Lung microvascular endothelial cell (primary cell): ENCODE results near the gene PYCR2. TPM values are rescaled to one million over a fixed set of nuclear protein-coding genes. Genes with fewer than 3 reads are reported as not detected.
"Not testable (repeated sequence)": the region's sequence is repeated elsewhere in the genome, so short reads cannot be mapped to it uniquely, and the experiment has no call there.

Experiments
- DNase-seq, 2 donors: peaks; one replicate each; pipeline versions ENCODE4 v3.0.0 to v3.0.0-alpha.2; 2010; ENCODE audit warnings: low read depth in 2 of 2
- total RNA-seq: library from RNA; depleted of rRNA; stranded (reverse); fragments of >200 nt; gene quantifications from 2 replicates; pipeline ENCODE4 v1.2.1, GENCODE V29; 2014

The PYCR2 gene
- total RNA-seq, 1 donor from 2014 or later: 31.5 TPM

GRCh38 chr1:225942574-225942973 lies 18.5 kb upstream of the PYCR2 start:
- DNase-seq: peak; percentile 70 to 93

GRCh38 chr1:225941942-225942222 lies 17.8 kb upstream of the PYCR2 start:
- DNase-seq: no peak

DNA sequence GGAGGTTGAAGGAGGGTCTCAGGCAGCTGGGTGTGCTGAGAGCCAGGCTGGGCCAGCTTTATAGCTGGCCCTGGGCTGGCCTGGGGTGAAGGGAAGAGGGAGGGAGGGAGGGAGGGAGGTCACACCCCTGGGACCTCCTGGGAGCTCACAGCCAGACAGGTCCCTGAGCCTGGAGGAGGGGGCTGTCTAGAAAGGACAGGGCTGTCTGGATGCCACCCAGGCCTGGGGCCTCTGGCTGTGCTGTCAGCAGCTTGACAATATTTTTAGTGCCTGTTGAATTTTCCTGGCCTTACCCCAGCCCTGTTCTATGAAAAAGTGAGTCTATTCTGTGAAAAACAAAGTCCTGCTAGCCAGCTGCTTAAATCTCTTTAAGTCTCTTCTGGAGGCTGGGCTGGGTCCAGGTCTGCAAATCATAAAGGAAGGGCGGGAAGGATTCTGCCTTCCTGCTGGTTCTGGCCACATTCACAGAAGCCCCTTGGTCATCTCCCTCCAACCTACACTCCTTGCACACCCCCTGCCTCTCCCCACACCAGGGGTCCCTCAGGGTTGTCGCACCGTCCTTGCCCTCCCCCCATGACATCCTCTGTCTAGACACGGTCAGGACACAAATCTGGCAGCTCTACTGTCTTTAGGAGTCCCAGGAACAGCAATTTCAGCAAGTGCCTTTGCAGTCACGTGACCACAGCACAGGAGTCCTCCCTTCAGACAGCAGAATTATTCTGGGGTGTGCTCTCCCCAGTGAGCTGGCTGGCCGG lies 17.3 kb upstream of the PYCR2 start, which contains the start of gene LEFTY2:
Gene LEFTY2 (minus strand): TSS at position 34 of the 755 bp plus-strand sequence. CDS start 80 bp downstream, outside the sequence.
- no peak for DNase-seq

DNA sequence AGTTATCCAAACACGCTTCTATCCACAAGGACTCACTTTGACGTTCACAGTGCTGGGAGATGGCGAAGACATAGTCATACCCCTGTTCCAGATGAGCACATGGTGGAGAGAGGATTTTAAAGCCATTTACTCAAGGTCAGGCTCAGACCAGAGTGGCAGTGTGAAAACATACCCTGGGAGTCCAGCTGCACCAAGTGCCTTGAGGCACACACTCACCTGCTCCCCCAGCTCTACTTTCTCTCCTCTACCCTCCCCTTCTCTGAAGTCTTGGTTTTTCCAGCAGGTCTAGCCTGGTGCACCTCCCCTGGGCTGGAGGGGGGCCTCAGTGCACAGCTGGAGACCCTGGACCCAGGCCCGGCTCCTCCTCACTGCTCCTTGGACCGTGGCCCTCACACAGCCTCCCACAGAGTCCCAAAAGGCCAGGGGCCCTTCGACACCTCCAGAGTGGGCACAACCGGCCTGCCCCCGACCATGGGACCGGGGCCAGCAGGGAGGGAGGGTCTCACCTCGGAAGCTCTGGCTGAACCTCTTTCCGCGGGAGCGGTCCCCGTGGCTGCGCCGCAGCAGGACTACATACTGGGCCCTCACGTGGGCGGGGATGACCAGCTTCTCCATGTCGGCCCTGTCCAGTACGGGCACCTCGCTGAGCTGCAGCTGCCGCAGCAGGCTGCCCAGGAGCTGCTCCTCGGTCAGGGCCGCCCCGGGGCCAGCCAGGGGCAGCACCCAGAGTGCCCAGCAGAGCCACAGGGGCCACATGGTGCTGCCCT lies 16.5 kb upstream of the PYCR2 start:
- DNase-seq: no peak

- not testable (repeated sequence) for DNase-seq
These were observed 15.9 kb upstream of the PYCR2 start for GRCh38 chr1:225939939-225940310.

DNA sequence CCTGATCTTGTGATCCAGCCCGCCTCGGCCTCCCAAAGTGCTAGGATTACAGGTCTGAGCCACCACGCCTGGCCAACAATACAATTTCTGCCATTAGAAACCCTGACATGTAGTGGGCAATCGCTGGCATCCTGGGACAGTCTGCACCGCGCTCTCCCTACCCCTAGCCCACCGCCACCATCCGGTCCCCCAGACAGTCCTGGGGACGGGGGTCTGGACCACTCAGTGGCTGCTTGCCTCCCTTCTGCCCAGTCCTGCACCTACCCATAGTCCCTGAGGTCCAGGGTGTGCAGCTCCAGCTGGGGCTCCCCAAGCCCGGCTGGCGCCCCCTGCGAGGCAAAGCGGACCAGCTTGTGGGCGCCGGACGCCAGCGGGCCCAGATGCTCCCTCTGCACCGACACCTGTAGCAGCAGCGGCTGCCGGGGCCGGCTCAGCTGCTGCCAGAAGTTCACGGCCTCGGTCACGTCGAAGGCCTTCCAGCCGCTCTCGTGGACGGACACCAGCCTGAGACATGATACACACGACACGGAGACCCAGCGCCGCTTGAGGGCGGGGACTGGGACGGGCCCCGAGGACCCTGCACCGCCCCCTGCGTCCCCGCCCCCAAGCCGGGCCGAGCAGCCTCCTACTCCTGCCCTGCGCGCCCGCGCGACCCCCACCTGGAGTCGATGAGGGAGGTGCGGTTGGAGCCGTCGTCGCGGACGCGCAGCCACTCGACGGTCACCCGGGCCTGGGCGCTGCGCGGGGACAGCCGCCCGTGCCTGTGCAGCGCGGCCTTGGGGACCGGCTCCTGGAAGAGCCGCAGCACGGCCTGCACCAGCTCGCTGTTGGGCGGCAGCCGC lies 15.3 kb upstream of the PYCR2 start:
- DNase-seq: not testable (repeated sequence)

DNA sequence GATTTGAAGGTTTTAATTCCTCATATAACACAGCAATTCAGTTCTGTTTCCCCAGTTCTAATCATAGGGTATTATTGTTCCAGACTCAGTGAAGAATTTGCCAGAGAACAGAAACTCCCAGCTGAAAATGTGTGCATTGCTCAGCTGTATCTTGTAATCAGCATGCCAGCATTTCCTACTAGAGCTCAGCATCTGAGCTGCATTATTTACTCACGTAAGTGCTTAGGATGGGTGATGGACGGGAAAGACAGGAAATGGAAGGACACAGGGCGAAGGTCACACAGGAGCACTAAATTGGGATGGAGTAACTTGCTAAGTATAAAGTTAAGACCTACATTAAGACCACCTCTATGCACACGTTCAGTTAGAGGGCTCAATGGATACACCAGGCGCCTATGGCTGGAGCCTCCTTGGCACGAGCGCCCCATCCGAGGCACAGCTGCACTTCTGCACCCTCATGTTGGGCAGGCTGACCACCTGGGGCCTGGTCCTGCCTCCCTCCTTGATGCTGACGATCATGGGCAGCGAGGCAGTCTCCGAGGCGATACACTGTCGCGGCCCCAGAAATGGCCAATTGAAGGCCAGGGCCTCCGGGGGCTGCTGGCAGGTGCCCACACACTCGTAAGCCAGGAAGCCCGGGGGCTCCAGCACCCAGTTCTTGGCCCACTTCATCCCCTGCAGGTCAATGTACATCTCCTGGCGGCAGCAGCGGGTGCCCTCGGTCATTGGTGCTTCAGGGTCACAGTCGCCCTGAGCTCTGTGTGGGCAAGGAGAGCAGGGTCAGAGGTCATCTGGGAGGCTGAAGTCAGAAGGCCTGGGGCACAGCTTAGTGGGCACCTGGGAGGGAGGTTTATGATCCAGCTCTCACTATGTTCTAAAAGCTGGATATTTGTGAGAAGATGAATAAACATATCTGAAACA lies 13.3 kb upstream of the PYCR2 start:
- DNase-seq: no peak

- DNase-seq: no peak
These were observed 12.5 kb upstream of the PYCR2 start for GRCh38 chr1:225936523-225936922.

DNA sequence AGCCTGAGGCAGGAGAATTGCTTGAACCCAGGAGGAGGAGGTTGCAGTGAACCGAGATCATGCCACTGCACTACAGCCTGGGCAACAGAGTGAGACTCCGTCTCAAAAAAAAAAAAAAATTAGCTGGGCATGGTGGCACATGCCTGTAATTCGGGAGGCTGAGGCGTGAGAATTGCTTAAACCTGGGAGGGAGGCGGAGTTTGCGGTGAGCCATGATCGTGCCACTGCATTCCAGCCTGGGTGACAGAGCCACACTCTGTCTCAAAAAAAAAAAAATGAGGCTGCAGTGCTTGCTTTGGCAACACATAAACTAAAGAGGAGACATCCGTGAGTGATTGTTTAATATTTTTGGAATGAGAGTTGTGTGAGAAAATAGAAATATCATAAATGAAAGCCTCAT lies 12.0 kb upstream of the PYCR2 start:
- DNase-seq: not testable (repeated sequence)

- DNase-seq: no peak
These were observed 10.7 kb upstream of the PYCR2 start for GRCh38 chr1:225934711-225935110.

- DNase-seq: peak in 1 of 2 donors; percentile 37
These were observed 9.0 kb upstream of the PYCR2 start for GRCh38 chr1:225933072-225933471.

DNA sequence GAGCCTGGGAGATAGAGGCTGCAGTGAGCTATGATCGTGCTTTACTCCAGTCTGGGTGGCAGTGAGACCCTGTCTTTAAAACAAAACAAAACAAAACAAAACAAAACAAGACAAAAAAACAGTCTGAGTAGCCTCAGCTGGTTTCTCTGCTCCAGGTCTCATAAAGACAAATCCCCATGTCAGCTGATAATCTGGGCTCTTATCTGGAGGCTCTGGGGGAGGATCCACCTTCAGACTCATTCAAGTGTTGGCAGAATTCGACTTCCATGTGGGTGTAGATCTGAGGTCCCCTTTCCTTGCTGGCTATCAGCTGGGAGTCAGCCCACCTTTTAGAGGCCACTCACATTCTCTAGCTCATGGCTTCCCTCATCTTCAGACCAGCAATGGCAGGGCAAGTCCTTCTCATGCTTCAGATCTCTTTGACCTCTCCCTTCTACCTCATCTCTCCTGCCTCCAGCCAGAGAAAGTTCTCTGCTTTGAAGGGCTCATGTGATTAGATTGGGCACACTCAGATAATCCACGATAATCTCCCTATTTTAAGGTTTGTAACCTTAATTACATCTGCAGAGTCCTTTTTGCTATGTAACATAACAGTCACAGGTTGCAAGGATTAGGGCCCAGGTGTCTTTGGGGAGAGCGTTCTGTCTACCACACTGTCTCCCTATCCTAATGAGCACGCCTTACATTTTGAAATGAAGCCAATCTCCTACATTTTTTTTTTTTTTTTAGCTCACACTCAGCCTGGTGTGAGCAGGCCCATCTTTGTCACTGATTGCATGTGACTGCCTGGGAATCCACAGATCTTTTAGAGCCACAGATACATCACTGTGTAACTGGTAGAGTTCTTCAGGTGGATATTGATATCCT lies 7.5 kb upstream of the PYCR2 start:
- DNase-seq: no peak

- no peak for DNase-seq
These were observed 6.5 kb upstream of the PYCR2 start for GRCh38 chr1:225930566-225930965.

DNA sequence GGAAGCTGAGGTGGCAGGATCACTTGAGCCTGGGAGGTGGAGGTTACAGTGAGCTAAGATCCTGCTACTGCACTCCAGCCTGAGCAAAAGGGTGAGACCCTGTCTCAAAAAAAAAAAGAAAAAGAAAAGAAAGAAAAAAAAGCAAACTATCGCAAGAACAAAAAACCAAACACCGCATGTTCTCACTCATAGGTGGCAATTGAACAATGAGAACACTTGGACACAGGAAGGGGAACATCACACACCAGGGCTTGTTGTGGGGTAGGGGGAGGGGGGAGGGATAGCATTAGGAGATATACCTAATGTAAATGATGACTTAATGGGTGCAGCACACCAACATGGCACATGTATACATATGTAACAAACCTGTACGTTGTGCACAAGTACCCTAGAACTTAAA lies 5.4 kb upstream of the PYCR2 start:
- not testable (repeated sequence) for DNase-seq

DNA sequence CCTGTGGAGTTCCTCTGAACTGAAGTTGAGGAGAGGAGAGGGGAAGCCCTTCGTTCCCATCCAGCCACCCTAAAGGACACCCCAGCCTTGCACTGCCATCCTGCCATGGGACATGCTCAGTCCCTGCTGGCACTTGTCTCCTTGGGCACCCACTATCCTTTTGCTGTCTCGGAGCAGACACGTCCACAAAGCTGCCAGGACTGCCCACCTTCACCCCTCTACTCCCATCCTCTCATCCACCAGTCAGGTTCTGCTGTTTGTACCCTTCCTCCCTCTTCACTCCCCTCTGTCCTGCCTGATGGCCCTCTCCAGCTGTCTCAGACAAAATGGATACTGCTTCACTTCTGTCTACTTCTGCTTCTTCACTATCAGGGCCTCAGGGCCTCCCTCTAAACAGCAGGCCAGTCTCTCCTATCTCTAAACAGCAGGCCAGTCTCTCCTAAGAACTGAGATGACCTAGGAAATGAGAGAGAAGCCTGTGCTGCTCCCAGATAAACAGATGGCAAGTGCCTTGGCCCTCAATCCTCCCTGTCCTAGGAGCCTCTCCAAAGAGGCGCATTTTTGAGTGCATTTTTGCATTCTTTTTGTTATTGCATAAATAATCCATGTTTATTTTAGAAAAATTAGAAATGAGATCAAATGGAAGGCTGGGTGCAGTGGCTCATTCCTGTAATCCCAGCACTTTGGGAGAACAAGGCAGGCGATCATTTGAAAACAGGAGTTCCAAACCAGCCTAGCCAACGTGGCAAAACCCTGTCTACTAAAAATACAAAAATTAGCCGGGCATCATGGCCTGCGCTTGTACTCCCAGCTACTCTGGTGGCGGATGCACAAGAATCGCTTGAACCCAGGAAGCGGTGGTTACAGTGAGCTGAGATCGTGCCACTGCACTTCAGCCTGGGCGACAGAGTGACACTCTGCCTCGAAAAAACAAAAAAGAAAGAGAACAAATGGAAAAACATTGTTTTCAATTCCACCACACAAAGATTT lies 4.4 kb upstream of the PYCR2 start:
- no peak for DNase-seq

DNA sequence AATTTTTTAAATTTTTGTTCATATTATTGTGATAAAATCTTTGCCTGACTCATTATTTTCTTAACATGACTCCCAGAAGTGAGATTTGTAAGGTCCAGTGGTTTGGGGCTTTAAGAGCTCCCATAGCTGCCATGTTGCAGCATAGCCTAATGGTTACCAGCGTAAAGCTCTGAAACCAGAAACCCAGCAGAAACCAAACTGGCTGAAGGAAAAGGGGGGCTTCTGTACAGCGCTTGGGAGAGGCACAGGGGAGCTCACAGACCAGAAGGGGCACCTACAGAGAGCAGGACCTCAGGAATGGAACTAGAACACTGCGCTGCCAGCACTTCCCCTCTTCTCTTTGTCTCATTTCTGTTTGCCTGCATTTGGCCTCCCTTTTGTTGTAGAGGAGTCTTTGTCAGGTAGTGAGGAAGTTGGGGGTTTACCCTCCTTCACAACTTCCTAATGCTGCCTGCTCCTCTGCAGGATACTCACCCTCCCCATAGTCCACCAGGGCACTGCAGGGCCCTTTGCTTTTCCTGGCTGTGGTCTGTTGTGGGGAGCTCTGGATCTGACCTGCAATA lies 2.6 kb upstream of the PYCR2 start:
- no peak for DNase-seq

DNA sequence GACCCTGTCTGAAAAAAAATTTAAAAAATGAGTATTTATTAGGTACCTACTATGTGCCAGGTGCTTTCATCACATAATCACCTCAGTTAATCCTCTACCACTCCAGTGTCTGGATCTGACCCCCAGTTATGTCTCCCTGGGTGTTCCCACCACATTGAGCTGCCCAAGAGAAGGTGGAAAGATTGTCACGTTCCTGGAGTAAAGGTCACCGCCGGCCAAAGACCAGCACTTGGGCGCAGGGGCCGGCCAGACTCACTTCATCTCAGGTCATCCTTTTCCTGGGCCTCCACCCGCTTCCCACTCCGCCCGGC lies 714 bp downstream of the PYCR2 start:
- no peak for DNase-seq
